HG03469 (cell line): Measurements from ENCODE around the gene ADAM19.
A peak's percentile ranks its signal among the peaks of the same experiment; 100 is the strongest.
"Not testable (repeated sequence)": the region's sequence is repeated elsewhere in the genome, so short reads cannot be mapped to it uniquely, and the experiment has no call there.

Experiments
- ATAC-seq: cut with Tn5 transposase; IDR thresholded peaks from one replicate; pipeline ENCODE4 v1.9.1; 2021; ENCODE audit warnings: mild to moderate bottlenecking, moderate library complexity, moderate number of reproducible peaks; ENCODE audit not compliant: unreplicated experiment

The ADAM19 gene

DNA sequence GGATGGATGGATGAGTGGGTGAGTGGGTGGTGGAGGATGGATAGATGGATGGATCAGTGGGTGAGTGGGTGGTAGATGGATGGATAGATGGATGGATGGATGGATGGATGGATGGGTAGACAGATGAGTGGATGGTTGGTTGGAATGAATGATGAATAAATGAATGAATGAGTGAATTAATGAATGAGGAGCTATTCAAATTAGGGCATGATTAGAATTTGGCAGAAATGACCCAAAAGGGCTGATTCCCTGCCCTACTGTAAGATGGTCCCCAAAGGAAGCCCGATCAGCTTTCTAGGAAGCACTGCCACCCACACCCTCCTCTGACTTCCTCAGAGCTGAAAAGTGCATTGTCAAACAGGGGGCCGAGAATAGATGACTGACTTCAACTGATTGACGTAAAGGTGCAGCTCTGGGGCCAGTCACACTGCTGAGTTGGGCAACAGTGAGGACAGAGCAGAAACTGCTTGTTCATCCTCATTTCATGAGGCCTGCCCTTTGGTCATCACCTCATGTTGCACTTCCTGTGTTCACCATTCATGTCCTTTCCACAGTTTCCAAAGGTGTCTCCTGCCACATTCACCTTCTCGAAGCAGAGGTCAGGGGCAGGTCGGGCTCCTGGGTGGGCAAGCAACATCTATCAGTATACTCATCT is 81.3 kb downstream of the ADAM19 start:
- no peak for ATAC-seq

DNA sequence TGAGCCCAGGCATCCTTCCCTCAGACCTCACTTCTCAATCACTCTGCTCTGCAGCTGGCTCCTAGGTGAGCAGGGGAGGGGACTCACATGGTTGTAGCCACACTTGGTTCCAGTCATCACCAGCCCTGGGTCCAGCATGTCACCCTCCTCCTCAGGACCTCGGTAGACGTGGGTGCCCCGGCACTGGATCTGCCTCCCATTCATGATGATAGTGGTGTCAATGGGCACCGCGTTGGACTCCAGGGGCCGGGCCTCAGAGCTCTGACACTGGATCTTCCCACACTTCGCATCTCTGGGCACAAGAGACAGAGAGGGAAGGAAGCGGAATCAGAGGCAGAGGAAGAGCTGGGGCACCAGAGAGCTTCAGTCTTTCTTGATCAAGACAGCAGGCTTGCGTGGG is 82.7 kb downstream of the ADAM19 start:
- no peak for ATAC-seq

DNA sequence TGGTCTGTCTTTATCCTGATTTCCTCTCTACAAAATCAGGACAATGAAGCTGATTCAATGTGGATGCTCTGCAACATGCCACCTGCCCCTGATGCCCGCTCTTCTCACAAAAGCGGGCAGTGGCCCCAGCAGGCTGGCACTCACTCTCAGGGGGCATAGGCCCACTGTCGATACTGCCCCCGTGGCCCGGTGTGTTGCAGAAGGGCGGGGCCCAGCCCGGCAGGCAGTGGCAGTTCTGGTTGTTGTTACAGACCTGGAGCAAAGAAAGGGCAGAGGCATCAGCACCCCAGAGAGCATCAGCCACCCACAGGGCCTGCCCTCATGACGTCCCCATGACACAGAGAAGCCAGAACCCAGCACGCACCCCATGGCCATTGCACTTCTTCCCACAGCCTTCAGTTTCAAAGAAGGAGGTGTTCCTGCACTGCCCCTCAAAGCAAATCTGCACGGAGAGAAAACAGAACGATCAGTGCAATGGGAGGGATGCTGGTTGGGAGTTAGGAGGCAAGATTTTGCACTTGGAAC is 84.0 kb downstream of the ADAM19 start:
- no peak for ATAC-seq

DNA sequence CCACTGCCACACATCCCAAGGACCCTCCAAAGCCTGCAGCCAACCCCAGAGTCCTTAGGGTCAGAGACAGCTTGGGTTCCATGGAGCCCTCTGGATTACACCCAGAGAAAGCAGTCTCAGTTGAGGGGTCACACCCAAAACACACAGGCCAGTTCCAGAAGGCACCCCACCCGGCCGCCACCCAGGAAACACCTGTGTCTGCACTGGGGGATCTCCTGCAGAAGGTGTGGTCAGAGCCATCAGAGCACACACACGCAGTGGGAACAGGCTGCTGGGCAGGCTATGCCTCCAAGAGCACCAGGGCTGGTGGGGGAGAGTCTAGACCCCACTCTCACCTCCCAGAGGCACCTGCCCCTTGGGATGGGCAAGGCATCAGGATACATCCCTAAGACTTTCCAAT is 88.2 kb downstream of the ADAM19 start:
- no peak for ATAC-seq

DNA sequence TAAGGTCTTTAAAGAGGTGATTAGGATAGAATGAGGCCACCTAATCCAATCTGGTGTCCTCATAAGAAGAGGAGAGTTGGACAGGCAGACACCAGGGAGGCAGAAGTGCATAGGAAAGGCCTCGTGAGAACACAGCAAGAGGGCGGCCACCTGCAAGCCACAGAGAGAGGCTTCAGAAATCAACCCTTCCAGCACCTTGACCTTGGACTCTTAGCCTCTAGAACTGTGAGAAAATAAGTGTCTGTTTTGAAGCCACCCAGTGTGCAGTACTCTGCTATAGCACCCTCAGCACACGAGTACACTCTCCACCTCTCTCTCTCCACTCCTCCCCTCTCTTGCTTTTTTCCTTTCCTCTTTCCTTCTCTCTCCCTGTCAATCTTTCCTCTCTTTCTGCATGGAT is 88.7 kb downstream of the ADAM19 start:
- no peak for ATAC-seq

DNA sequence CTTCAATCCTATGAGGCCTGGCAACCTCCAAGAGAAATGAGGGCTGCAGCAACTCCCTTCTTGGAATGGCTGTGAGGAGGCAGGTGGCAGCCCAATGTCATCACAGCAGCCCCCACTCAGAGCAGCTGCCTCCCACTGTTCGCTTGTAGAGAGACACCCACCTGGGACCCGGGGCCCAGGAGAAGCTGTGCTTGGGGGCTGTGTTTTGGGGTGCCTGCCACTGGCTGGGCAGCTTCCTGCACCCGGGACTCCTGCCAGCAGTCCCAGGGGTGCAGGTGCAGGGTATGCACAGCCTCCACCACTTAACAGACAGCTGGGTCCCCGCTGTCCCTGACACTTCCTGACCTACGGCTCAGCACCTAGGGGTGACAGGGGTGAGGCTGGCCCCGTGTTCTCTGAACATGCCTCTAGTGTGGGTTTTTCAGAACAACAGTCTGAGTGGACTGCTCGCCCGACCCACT is 89.3 kb downstream of the ADAM19 start:
- ATAC-seq: no peak

DNA sequence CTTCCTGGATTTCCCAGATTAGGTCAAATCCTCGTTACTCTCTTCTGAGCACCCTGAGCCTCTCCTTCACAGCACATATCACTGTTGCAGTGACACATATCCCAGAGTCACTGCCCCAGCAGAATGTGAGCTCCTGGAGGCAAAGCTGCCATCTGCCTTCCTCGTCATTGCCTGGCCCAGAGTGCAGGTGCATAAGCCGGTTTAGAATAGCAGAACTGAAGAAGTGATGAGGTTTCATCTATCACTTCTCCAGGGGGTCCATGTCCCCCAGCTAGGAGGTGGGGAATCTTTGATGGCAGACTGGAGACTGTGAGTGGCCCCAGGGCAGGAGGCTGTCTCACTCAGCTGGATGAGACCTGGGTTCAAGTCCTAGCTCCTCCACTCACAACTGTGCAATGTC is 89.8 kb downstream of the ADAM19 start:
- peak; percentile 49 for ATAC-seq

DNA sequence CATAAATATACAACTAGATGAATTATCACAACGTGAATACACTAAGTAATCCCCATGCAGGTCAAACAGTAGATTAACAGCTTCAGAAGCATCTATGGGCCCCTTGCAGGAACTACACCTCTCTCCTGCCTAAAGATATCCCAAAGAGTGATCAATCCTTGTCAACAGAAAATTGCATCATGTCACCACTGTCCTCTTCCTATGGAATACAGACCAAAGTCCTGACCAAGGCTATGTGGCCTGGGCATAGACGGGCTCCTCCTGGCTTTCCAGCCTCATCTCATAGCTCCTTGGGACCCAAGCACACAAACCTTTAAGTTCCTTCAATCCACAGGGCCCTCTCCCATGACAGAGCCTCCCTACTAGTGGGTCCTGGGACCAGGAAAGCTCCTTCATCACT is 90.2 kb downstream of the ADAM19 start:
- no peak for ATAC-seq

DNA sequence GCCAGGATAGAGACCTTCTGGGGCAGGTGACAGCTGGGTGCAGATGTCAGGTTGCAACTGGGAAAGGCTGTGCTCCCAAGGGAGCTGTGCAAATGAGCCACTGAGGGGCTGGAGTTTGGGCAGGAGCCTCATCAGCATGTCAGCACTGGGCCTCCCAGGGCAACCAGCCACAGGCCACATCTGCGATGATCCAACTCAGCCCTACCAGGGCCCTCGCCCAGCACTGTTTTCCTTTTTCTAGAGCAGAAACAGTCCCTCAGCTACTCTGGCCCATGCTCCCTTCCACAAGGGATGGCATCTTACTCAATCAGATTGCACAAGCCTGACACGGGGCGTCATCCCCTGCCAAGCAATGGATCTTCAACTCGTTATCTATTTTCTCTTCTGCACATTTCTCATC is 90.8 kb downstream of the ADAM19 start:
- no peak for ATAC-seq

DNA sequence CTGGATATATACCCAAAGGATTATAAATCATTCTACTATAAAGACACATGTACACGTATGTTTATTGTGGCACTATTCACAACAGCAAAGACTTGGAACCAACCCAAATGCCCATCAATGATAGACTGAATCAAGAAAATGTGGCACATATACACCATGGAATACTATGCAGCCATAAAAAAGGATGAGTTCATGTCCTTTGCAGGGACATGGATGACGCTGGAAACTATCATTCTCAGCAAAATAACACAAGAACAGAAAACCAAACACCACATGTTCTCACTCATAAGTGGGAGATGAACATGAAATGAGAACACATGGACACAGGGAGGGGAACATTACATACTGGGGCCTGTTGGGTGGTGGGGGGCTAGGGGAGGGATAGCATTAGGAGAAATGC is 92.9 kb downstream of the ADAM19 start:
- not testable (repeated sequence) for ATAC-seq

DNA sequence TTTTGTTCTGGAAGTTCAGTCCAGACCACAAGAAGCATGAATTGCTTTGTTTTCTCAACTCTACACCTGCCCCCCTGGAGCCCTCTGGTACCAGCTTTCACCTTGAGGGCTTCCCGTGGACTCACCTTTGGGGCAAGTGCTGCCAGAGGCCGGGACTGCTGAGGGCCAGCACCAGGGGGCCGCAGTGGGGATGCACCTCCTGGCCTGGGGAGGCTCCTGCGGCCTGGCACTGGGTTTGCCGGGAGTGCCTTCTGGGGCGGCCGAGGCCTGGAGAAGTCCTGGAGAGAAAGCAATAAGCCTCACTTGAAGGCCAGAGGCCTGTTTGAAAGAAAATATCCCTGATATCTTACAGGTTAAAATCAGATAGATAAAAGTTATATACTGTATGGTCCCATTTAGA is 93.9 kb downstream of the ADAM19 start:
- no peak for ATAC-seq

DNA sequence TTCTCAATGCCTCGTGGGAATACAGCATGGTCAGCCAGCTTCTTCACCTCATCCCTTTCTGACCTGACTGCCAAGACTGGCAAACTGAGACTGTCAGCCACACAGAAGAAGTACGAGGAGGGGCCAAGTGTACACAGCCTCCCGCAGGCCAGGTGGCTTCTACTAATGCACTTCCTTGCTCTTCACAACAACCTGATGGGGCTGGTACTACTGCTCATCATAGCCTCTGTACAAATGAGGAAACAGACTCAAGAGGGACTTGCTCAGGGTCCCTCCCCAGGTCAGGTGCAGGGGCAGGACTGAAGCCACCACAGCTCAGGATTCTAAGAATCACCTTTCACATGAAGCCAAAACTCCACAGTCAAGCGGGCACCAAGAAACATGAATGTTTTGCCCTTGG is 94.3 kb downstream of the ADAM19 start:
- ATAC-seq: no peak

DNA sequence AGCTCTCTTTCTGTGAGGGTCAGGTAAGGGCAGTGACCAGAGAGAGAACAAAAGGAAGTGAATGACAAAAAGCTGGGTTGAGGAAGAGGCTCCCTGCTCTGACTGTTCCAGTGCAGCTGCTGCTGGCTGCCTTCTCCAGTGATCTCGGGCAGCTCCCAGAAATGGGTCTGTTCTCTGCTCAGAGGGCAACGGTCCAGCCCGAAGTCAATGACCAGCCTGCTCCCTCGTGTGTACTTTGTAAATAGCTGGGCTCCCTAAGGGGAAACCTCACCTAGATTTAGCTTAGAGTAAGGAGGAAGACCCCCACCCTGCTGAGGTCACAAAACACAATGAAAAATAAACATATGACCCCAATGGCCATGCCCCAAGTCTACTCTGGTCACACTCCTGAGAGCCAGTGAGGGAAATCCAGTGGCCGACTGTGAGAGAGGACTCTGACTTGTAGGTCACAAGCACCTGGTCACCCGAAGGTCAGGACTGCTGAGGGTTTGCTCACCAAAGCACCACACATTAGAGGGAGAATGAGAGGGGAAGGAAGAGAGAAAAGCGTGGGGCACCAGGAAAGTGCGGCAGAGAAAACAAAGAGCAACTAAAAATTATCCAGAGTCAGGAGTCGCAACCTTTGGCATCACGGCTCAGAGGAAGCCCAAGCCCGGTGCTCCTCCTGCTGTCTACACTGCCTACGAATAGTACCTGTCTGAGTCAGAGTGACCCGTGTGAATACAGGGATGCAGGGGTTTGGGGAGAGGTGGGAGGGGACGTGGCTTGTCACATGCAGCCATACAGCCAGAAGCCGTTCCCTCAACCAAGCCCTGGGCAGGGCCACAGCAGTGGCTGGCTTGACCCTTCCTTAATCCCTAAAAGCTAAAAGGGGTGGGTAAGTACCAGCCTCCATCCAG is 95.7 kb downstream of the ADAM19 start:
- no peak for ATAC-seq

- no peak for ATAC-seq
Measured at GRCh38 chr5:157479166-157479565, 96.4 kb downstream of the ADAM19 start.

DNA sequence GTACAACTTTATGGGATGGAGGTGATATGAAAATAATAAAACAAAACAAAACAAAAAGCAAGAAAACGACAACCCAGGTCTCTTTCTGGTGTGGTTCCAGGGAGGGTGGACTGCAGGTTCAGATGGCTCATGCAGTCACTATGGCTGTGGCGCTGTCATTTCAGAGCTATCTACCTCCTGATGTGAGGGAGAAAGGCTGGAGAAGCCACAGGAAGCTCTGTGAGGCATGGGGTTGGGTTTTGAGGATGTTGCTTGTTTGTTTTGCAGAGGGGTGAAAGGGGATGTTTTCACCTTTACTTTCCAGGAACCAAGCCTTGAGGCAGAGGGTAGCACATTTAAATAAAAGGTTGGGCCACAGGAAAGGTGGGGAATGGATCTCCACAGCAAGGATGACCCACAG is 96.8 kb downstream of the ADAM19 start:
- no peak for ATAC-seq

GRCh38 chr5:157477814-157478494 is 97.6 kb downstream of the ADAM19 start:
- no peak for ATAC-seq

- no peak for ATAC-seq
Measured at GRCh38 chr5:157476702-157477408, 98.7 kb downstream of the ADAM19 start.

GRCh38 chr5:157475432-157475831 is 100.1 kb downstream of the ADAM19 start:
- no peak for ATAC-seq

DNA sequence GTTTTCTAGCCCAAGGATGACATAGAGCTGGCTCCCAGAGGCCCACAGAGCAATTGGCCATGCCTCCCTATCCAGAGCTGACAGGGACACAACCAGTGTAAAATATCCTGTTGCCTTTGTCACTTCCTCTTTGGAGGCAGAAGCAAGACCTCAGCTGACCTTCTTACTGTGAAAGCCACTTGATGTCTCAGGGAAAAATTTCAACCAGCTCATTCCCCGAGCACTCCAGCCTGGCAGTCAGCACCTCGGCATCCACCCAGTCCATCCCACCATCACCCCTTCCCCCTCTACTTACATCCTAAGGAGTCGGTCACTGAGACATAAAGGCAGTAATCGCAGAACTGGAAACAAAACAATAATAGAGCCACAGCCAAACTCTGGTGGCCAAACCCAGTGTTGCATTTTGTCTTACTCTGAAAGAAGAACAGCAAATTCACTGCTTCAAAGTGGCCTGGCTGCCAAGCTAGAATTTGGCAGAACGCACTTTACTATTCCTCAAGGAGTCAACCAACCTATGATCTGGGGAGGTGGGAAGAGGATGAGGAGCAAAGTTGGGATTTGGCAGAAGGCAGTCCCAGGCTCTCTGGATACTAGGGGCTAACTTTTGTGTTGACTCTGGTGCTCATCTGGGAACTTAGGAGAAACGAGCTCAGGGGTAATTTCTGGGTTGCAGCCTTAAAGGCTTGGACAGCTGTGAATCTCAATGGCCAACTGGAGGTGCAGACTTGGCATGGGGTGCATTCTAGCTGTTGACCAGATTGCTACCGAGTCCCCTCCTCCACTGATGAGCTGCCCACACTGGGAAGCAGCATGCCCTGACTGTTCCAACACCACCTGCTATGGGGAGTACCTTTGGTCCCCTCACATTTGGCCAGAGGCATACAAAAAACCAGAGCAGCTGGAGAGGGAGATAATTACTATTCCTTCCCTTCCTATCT is 101.9 kb downstream of the ADAM19 start:
- no peak for ATAC-seq

DNA sequence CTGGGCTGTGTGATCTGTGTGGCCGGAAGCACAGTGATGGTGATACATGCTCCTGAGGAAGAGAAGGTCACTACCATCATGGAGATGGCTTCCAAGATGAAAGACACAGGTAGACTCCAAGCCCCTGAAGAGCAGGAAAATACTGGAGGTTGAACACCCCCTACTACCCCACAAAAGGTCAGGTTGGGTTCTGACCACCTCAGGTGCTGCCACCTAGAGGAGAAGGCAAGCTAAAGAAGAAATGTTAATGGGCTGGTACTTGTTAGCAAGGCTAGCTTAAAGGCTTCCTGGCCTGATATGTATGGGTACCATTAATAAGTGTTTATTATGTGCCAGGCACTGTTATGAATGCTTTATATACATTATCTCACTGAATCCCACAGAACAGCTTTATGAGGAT is 103.9 kb downstream of the ADAM19 start:
- ATAC-seq: no peak
